Thyroid gland (tissue), 4 donors: Measurements from ENCODE around the gene ARHGAP22. TPM values are rescaled to one million over a fixed set of nuclear protein-coding genes. Genes with fewer than 3 reads are reported as not detected.

ENCODE experiments used
- DNase-seq, 2 donors: peaks; one replicate each; pipeline ENCODE4 v3.0.0-alpha.2; 2019
- H3K27ac ChIP-seq, 3 donors: fragments of 200-600 bp; sonication (generic); 1 replicate in 2 of 3; 2 replicates in 1 of 3; pipeline ENCODE4 v1.5.1; 2016 to 2019; ENCODE audit warnings: mild to moderate bottlenecking in 1 of 3, moderate library complexity in 1 of 3
- H3K27me3 ChIP-seq: fragments of 200-600 bp; sonication (generic); one replicate; pipeline ENCODE4 v1.5.1; 2019
- H3K36me3 ChIP-seq, 2 donors: fragments of 200-600 bp; sonication (generic); one replicate each; pipeline ENCODE4 v1.5.1; 2016 to 2019
- H3K4me1 ChIP-seq, 2 donors: fragments of 200-600 bp; sonication (generic); one replicate each; pipeline ENCODE4 v1.5.1; 2017 to 2019
- H3K4me3 ChIP-seq, 3 donors: fragments of 200-600 bp; sonication (generic); replicated peaks in 1 of 3; 1 replicate in 2 of 3; 2 replicates in 1 of 3; pipeline ENCODE4 v1.5.1; 2016; ENCODE audit warnings: mild to moderate bottlenecking in 1 of 3
- H3K9me3 ChIP-seq: fragments of 200-600 bp; sonication (generic); one replicate; pipeline ENCODE4 v1.5.1; 2017
- POLR2A ChIP-seq, 2 donors: fragments of 450-650 bp; IDR thresholded peaks; one replicate each; pipeline ENCODE4 v1.6.1; 2017; ENCODE audit warnings: antibody characterized with exemption in 2 of 2, mild to moderate bottlenecking in 2 of 2, moderate library complexity in 1 of 2
- WGBS, 2 donors: methylation state at CpG; one replicate each; pipeline ENCODE4 v1.1.5; 2017; 5-methylcytosine and 5-hydroxymethylcytosine counted together
- intact Hi-C: fragments of 100-400 bp; cut with DNase I; formaldehyde crosslinking; loops from one replicate; pipeline ENCODE4 v1.15.1; 2023
- total RNA-seq, 4 donors: library from RNA; depleted of rRNA; stranded (reverse); fragments of >200 nt; gene quantifications; one replicate each; pipeline ENCODE4 v1.2.3, GENCODE V29; 2016
- TF ChIP-seq, protein P1 (sequence below), 6 experiments: fragments of 200-600 bp in 3 of 6; fragments of 450-650 bp in 3 of 6; sonication (generic) in 3 of 6; IDR thresholded peaks; one replicate each; pipeline ENCODE4 v1.5.1; 2016 to 2019; ENCODE audit warnings: antibody characterized with exemption in 6 of 6, mild to moderate bottlenecking in 2 of 6, inconsistent platforms in 1 of 6, moderate library complexity in 1 of 6

ARHGAP22 gene
- total RNA-seq, 4 donors from 2014 or later: 3.4 to 29.5 (median 19.1) TPM

DNA sequence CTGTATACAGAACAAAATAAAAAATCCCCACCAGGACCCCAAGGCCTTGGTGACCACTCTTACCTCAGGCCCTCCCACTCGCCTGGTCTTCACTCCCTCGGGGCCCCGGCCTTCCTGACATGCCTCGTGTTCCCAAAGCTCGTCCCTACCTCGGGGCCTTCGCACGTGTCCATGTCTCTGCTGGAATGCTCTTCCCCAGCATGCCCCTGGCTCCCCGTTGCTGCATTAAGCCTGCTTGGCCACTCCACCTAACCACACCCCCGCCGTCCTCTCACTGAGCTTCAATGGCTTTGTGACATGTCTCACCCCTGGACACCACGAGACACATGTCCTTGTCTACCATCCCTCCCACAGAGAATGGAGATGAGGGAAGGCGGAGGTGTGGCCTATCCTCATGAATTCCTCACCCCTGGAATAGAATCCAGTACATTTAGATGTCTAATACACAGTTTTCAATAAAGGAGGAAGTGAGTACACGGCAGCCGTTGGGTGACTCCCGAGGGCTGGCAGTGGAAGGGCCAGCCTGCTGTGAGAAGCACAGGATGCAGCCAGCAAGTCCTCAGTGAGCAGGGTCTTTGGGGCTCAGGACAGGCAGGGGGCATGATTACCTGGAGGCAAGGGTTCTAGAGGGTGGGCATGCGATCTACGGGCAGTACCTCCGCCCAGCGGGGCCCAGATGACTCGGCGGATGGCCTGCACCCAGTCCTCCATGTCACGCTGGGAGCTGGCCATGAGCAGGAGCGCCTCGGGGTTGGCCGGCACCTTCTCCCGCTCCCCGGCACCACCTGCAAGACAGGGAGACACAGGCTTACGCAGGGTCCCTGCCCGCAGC, 125.7 kb downstream of the ARHGAP22 start:
- no peak overlapping the region for H3K27ac ChIP-seq
- DNase-seq: no peak
- 85 to 86% methylated on average over 27 to 29 of the region's 30 CpGs for WGBS, 2 donors
- intact Hi-C loops: no loop called here
- H3K4me3 ChIP-seq: no peak overlapping the region
- H3K27me3 ChIP-seq: no peaks in the 10 kb centered on the region
- H3K9me3 ChIP-seq: no peaks in the 10 kb centered on the region
- TF ChIP-seq, protein P1, sequence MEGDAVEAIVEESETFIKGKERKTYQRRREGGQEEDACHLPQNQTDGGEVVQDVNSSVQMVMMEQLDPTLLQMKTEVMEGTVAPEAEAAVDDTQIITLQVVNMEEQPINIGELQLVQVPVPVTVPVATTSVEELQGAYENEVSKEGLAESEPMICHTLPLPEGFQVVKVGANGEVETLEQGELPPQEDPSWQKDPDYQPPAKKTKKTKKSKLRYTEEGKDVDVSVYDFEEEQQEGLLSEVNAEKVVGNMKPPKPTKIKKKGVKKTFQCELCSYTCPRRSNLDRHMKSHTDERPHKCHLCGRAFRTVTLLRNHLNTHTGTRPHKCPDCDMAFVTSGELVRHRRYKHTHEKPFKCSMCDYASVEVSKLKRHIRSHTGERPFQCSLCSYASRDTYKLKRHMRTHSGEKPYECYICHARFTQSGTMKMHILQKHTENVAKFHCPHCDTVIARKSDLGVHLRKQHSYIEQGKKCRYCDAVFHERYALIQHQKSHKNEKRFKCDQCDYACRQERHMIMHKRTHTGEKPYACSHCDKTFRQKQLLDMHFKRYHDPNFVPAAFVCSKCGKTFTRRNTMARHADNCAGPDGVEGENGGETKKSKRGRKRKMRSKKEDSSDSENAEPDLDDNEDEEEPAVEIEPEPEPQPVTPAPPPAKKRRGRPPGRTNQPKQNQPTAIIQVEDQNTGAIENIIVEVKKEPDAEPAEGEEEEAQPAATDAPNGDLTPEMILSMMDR (IDR thresholded peaks at IDR 0.05): no peak
- H3K4me1 ChIP-seq: peaks cover 0 to 3% of the 10 kb centered on the region in 2 donors
- no peaks in the 10 kb centered on the region for H3K36me3 ChIP-seq

DNA sequence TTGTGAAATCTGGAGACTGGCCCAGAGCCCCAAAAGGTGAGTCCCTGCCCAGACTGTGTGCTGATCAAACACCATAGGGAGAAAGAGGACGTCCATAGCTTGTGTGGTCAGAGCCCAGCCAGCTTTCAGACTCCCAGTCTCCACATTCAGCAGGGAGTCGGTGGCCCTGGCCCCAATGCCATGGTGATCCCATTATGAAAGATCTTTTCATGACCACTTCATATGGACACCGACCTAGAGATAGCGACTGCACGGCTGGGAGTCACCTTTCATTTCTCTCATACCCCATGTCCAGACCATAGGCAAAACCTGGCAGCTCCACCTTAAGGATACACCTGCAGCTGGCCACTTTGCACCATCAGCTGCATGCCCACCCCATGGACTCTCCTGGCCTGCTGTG, 126.4 kb downstream of the ARHGAP22 start:
- no peak overlapping the region for H3K4me3 ChIP-seq
- no peaks in the 10 kb centered on the region for H3K36me3 ChIP-seq
- no peak overlapping the region for H3K27ac ChIP-seq
- no peaks in the 10 kb centered on the region for H3K9me3 ChIP-seq
- no peaks in the 10 kb centered on the region for H3K27me3 ChIP-seq
- no peak for DNase-seq
- H3K4me1 ChIP-seq: no peaks in the 10 kb centered on the region
- TF ChIP-seq, protein P1 (IDR thresholded peaks at IDR 0.05): no peak
- TF ChIP-seq POLR2A (IDR thresholded peaks at IDR 0.05): no peak
- intact Hi-C loops: no loop called here
- 100% methylated on average over 5 of the region's 5 CpGs for WGBS, 2 donors

DNA sequence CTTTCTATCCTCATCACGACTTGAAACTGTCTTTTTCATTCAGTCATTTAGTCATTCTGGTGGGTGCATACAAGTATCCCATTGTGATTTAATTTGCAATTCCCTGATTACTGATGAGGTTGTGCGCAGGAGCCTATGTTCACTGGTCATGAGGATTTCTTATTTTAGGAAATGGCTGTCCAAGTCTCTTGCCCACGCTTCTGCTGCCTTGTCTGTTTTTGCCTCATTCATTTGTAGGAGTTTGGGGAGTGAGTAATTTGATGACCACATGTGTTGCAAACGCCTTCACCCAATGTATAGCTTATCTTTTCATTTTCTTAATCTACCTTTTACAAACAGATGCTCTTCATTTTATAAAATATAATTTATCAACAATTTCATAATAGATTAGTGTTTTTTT, 127.3 kb downstream of the ARHGAP22 start:
- TF ChIP-seq, protein P1 (IDR thresholded peaks at IDR 0.05): no peak
- TF ChIP-seq POLR2A (IDR thresholded peaks at IDR 0.05): no peak
- no peak overlapping the region for H3K4me3 ChIP-seq
- no peaks in the 10 kb centered on the region for H3K36me3 ChIP-seq
- DNase-seq: no peak
- intact Hi-C loops: no loop called here
- H3K27me3 ChIP-seq: no peaks in the 10 kb centered on the region
- H3K27ac ChIP-seq: no peak overlapping the region
- 94 to 97% methylated on average over 4 of the region's 4 CpGs for WGBS, 2 donors
- H3K4me1 ChIP-seq: no peaks in the 10 kb centered on the region
- no peaks in the 10 kb centered on the region for H3K9me3 ChIP-seq

DNA sequence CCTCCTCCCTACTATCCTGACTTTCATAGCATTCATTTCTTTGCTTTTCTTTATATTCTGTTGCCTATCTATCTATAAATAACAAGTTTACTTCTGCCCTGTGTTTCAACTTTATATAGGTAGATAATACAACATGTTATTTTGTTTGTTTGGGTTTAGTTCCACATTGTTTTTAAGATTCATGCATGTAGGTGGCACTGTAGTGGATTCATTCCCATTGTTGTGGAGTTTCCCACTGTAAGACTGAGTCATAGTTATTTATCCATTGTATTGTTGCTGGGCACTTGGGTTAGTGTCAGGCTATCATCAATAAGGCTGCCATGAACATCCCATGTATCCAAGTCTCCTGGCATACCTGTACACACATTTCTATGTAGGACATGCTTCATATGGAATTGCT, 127.7 kb downstream of the ARHGAP22 start:
- intact Hi-C loops: no loop called here
- no peak for TF ChIP-seq POLR2A (IDR thresholded peaks at IDR 0.05)
- TF ChIP-seq, protein P1 (IDR thresholded peaks at IDR 0.05): no peak
- H3K4me3 ChIP-seq: no peak overlapping the region
- DNase-seq: no peak
- no peaks in the 10 kb centered on the region for H3K9me3 ChIP-seq
- H3K36me3 ChIP-seq: no peaks in the 10 kb centered on the region
- no peak overlapping the region for H3K27ac ChIP-seq
- H3K27me3 ChIP-seq: no peaks in the 10 kb centered on the region
- H3K4me1 ChIP-seq: no peaks in the 10 kb centered on the region

DNA sequence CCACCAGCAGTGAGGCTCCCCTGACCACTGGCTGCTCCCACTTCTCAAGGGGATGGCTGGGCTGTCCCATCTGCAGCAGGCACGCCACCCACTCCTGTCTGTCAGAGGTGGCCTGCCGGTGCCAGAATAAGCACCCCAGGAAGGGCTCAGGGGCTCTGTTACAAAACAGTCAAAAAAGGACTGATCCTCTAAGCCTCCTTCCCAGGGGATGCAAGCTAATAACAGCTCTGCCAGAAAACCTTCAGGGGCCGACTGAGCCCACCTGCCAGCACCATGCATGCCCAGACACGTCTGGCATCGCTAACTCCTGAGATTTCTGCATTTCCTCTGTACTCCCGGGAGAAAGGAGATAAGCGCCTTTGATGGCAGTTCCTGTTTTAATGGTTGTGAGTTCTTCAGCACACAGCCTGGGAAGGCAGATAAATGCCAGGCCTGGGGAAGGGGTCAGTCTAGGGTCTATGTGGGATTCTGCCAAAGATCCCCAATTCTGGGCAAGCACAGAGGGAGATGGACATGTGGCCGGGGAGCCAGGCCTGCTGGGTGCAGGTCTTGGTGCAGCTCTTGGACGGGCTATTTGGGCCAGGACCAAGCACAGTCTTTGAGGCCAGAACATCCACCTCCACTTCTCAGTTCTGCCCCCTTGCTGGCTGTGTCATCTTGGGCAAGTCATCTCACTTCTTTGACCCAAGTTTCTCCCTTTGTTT, 128.4 kb downstream of the ARHGAP22 start:
- Histone ChIP-seq H3K27ac (no peak overlapping the region), H3K4me3 (no peak overlapping the region), H3K27me3 (no peaks in the 10 kb centered on the region), H3K4me1 (no peaks in the 10 kb centered on the region), H3K36me3 (no peaks in the 10 kb centered on the region), H3K9me3 (no peaks in the 10 kb centered on the region)
- no peak for DNase-seq
- WGBS, 2 donors: 60 to 72% methylated on average over 6 to 9 of the region's 9 CpGs
- intact Hi-C loops: no loop called here
- no peak for TF ChIP-seq POLR2A (IDR thresholded peaks at IDR 0.05)
- TF ChIP-seq, protein P1 (IDR thresholded peaks at IDR 0.05): no peak
